Measurements from ENCODE around the gene MTSS2.

The MTSS2 gene

DNA sequence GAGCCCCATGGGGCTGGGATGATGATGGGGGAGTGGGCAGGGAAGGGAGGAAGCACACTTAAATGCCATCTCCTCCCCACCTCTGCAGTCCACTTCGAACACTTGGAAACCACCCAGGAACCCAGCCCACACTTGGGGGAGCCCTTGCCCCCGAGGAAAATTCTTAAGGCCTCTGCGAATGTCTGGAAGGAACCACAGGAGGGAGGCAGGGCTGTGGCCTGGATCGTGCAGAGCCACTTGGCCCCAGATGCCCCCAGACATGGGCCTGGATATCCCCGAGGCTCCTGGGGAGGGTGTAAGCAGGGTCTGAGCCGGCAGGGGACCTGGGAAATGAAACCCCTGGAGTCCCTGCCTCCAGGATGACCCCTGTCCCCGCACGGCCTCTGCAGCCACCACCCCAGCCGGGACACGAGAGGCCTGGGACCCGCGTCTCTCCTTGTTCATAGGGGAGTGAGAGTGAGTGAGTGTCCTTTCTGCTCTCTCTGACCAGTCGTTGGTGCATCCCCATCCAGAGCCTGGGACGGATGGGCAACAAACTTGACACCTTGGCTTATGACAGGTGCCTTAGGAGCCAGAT, 11.8 kb upstream of the MTSS2 start:
- DNase-seq (ENCODE audit: extremely low spot score) = no peak
- TF ChIP-seq CTBP1 (IDR thresholded peaks at IDR 0.05; ENCODE audit: borderline replicate concordance) = no peak
- POLR2A ChIA-PET = no interaction called here
- CTCF ChIA-PET = no interaction called here

GRCh38 chr16:70696952-70697593, 11.2 kb upstream of the MTSS2 start:
- POLR2A ChIA-PET = no interaction called here
- no peak for DNase-seq (ENCODE audit: extremely low spot score)
- TF ChIP-seq ARNT (IDR thresholded peaks at IDR 0.05) = no peak
- TF ChIP-seq FOXK2 (IDR thresholded peaks at IDR 0.05) = no peak
- no peak for TF ChIP-seq FOXM1 (IDR thresholded peaks at IDR 0.05; ENCODE audit: borderline replicate concordance)
- no peak for TF ChIP-seq ELF4 (IDR thresholded peaks at IDR 0.05)
- TF ChIP-seq SUZ12 (IDR thresholded peaks at IDR 0.05) = no peak
- no peak for TF ChIP-seq BHLHE40 (IDR thresholded peaks at IDR 0.05; ENCODE audit: borderline replicate concordance)
- no peak for TF ChIP-seq LEF1 (IDR thresholded peaks at IDR 0.05; ENCODE audit: borderline replicate concordance)
- no peak for TF ChIP-seq PKNOX1 (IDR thresholded peaks at IDR 0.05)
- no peak for TF ChIP-seq L3MBTL2 (conservative IDR thresholded peaks at IDR 0.05)
- TF ChIP-seq ZNF384 (IDR thresholded peaks at IDR 0.05) = no peak
- no peak for TF ChIP-seq HDGF (IDR thresholded peaks at IDR 0.05; ENCODE audit: borderline replicate concordance)
- no peak for TF ChIP-seq SP1 (IDR thresholded peaks at IDR 0.05)
- no peak for TF ChIP-seq CTBP1 (IDR thresholded peaks at IDR 0.05; ENCODE audit: borderline replicate concordance)
- TF ChIP-seq NFRKB (IDR thresholded peaks at IDR 0.05) = no peak
- no peak for TF ChIP-seq FOXA1 (IDR thresholded peaks at IDR 0.05)
- no peak for TF ChIP-seq TARDBP (IDR thresholded peaks at IDR 0.05)
- CTCF ChIA-PET = no interaction called here

GRCh38 chr16:70696355-70696754, 10.5 kb upstream of the MTSS2 start:
- TF ChIP-seq PKNOX1 (IDR thresholded peaks at IDR 0.05) (no peak), SP1 (IDR thresholded peaks at IDR 0.05) (no peak), ELF4 (IDR thresholded peaks at IDR 0.05) (no peak), TARDBP (IDR thresholded peaks at IDR 0.05) (no peak)
- ChIA-PET CTCF (no interaction called here), POLR2A (no interaction called here)
- no peak for DNase-seq (ENCODE audit: extremely low spot score)

DNA sequence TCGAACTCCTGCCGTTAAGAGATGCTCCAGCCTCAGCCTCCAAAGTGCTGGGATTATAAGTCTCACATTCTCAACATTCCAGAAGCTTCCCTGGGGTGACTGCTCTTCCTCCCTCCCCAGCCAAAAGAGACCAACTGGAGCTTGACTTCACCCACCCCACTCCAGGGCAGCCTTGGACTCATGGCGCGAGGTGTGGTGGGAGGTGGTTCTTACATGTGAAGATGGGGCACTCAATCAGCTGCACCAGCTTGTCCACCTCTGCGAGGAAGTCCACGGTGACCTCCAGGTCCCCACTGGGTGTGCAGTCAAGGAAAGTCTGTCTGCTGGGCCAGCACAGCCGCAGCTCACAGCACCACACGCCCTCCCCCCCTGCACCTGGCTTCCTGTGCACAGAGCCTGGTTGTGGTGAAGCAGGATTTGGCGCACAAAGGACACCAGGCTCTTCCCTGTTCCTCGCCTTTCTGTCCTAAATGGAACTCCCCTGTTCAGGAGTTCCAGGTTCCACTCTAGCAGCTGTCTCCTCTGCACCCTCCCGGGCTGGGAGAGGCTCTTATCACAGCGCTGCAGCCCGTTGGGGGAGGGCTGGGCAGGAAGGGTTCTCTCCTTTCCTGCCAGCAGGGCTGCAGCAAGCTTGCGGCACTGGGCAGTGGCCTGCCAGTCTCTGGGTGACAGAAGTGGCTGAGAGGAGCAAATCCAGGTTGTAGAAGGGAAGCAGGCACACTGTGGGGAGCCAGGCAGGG, 9.6 kb upstream of the MTSS2 start:
- no peak for DNase-seq (ENCODE audit: extremely low spot score)
- TF ChIP-seq LEF1 (IDR thresholded peaks at IDR 0.05; ENCODE audit: borderline replicate concordance) (no peak), FOXA1 (IDR thresholded peaks at IDR 0.05) (no peak), TARDBP (IDR thresholded peaks at IDR 0.05) (no peak)
- ChIA-PET CTCF (no interaction called here), POLR2A (no interaction called here)

DNA sequence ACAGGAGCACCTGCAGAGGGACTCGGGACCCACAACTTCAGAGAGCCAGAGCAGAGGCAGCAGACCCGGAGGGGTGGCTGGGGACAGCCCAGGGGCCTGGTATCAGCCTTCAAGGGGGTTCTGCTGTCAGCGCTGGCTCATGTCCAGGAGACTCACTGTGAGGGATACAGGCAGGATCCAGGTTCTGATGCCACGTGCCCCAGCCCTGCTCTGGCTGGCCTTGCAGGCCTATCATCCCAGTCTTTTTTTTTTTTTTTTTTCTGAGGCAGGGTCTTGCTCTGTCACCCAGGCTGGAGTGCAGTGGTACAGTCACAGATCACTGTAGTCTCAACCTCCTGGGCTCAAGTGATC, 9.0 kb upstream of the MTSS2 start:
- DNase-seq (ENCODE audit: extremely low spot score) = no peak
- TF ChIP-seq ARNT (IDR thresholded peaks at IDR 0.05) (no peak), FOXA1 (IDR thresholded peaks at IDR 0.05) (no peak), SP1 (IDR thresholded peaks at IDR 0.05) (no peak), CTBP1 (IDR thresholded peaks at IDR 0.05; ENCODE audit: borderline replicate concordance) (no peak), ELF4 (IDR thresholded peaks at IDR 0.05) (no peak), TARDBP (IDR thresholded peaks at IDR 0.05) (no peak), LEF1 (IDR thresholded peaks at IDR 0.05; ENCODE audit: borderline replicate concordance) (no peak)
- CTCF ChIA-PET = no interaction called here
- POLR2A ChIA-PET = no interaction called here

- CTCF ChIA-PET = no interaction called here
- TF ChIP-seq TARDBP (IDR thresholded peaks at IDR 0.05) (no peak), HDGF (IDR thresholded peaks at IDR 0.05; ENCODE audit: borderline replicate concordance) (no peak), CTBP1 (IDR thresholded peaks at IDR 0.05; ENCODE audit: borderline replicate concordance) (no peak), FOXM1 (IDR thresholded peaks at IDR 0.05; ENCODE audit: borderline replicate concordance) (no peak), NFRKB (IDR thresholded peaks at IDR 0.05) (no peak), L3MBTL2 (conservative IDR thresholded peaks at IDR 0.05) (no peak), ARNT (IDR thresholded peaks at IDR 0.05) (no peak), FOXA1 (IDR thresholded peaks at IDR 0.05) (no peak), LEF1 (IDR thresholded peaks at IDR 0.05; ENCODE audit: borderline replicate concordance) (no peak), SP1 (IDR thresholded peaks at IDR 0.05) (no peak), BHLHE40 (IDR thresholded peaks at IDR 0.05; ENCODE audit: borderline replicate concordance) (no peak), ELF4 (IDR thresholded peaks at IDR 0.05) (no peak), ZNF384 (IDR thresholded peaks at IDR 0.05) (no peak), PKNOX1 (IDR thresholded peaks at IDR 0.05) (no peak), SUZ12 (IDR thresholded peaks at IDR 0.05) (no peak), FOXK2 (IDR thresholded peaks at IDR 0.05) (no peak)
- no peak for DNase-seq (ENCODE audit: extremely low spot score)
- POLR2A ChIA-PET = no interaction called here
Measured at GRCh38 chr16:70694088-70694867, 8.4 kb upstream of the MTSS2 start.

Measured in HEK293T (cell line).